ENCODE measurements around the gene C3orf49.

Gene C3orf49

DNA sequence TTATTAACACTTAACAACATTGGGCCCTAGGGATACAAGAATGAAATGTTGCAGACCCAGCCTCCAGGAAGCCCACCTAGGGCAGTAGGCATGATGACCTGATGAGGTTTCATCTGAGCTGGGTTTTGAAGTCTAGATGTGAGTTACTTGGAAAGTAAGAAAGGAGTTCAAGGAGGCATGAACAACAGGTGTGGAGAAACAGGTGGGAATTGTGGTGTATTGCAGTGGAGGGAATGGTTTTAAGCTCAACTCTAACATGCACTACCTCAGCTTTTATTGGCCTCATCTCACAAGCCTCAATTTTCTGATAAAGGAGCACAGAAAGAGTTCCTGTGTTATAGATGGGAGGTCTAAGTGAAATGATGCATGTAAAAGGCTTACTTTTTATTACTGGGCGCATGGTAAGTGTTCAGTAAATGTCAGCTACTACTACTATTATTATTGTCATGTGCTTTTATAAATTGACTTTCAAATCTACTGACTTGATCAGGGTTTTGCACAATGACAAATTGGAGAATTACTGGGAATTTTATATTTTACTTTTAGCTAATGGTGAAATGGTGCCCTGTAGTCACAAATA, 73.8 kb downstream of the C3orf49 start:
- no peak for DNase-seq

DNA sequence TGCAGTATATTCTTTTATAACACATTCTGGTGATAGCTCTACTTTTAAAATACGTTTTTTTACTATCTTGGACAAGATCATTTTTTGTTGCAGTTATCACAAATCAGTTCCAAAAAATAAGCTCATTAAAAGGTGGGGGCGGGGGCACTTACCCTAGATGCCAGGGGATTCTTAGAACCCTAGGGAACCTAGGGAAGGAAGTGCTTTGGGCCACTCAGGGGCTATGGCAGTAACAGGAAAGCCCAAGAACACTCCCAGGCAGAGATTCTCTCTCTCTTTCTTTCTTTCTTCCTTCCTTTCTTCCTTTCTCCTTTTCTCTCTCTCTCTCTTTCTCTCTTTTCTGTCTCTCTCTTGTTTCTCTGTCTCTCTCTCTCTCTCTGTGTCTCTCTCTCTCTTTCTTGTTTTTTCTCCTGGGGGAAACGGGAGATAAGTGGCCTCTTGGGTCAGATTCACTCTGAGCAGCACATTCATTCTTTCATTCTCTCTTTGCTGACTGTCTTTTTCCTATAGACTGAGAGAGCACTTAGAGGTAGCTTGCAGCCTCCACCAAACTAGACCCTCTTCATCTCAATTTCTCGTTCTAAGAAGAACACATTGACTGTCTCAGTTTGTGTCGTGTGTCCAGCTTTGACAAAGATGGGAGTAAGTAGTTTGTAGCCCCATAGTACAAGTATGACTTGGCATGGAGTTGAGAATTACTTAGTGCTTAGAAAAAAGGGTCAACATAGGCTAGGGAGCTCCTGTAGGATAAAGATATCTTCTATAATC, 76.5 kb downstream of the C3orf49 start:
- DNase-seq: no peak

GRCh38 chr3:63896332-63897030, 77.4 kb downstream of the C3orf49 start:
- no peak for DNase-seq

Data from NCI-H2081 treated with DMSO at 0.1 percent for 48 hours (cell line).